GM12878 (cell line): ENCODE results near the gene SLC13A2. TPM values are rescaled to one million over a fixed set of nuclear protein-coding genes. Genes with fewer than 3 reads are reported as not detected.

Experiments
- ATAC-seq: fragments of 200-7000 bp; cut with Tn5 transposase; 3 replicates; pipeline ENCODE4 v1.9.1; 2020; ENCODE audit warnings: mild to moderate bottlenecking, moderate library complexity
- BruUV-seq: library from RNA; stranded (reverse); fragments of 400-500 nt; replicated peaks from 2 replicates; lab custom pipeline; 2021; lab: Mats Ljungman, UMichigan
- CTCF ChIA-PET: fragments of 300-600 bp; sonication (Branson Sonifier 250); formaldehyde crosslinking; extraction: SDS; loops from one replicate; lab custom pipeline; 2021; ENCODE audit warnings: inconsistent platforms; lab: Yijun Ruan, JAX
- POLR2A ChIA-PET: fragments of 350-600 bp; formaldehyde crosslinking; extraction: SDS; loops from one replicate; lab custom pipeline; 2021; ENCODE audit warnings: inconsistent platforms; lab: Charles Lee
- RAD21 ChIA-PET: fragments of 300-600 bp; sonication (Branson Sonifier 250); formaldehyde crosslinking; loops from one replicate; lab custom pipeline; 2023; ENCODE audit warnings: antibody characterized with exemption; ENCODE audit not compliant: unreplicated experiment; lab: Charles Lee
- SMC1A ChIA-PET: fragments of 300-600 bp; sonication (Branson Sonifier 250); formaldehyde crosslinking; loops from one replicate; lab custom pipeline; 2023; ENCODE audit not compliant: unreplicated experiment, uncharacterized antibody; lab: Charles Lee
- DNase-seq: peaks from one replicate; pipeline ENCODE4 v3.0.0-alpha.2; 2011; ENCODE audit warnings: low read depth, low spot score
- FAIRE-seq: peaks from 3 replicates; lab custom pipeline; 2011; peaks lifted over from hg19 to GRCh38; lab: Jason Lieb, UNC
- H2AFZ ChIP-seq: 2 replicates; pipeline ENCODE4 v1.6.0; 2011; ENCODE audit warnings: low read depth, low read length, control low read depth; ENCODE audit not compliant: control insufficient read depth
- H3K27ac ChIP-seq: 2 replicates; pipeline ENCODE4 v1.5.1; 2011; ENCODE audit warnings: control low read depth; ENCODE audit not compliant: control insufficient read depth, insufficient read depth
- H3K27me3 ChIP-seq, 2 experiments: replicated peaks in 1 of 2; 2 replicates each; pipeline versions ENCODE4 v1.6.0 to v1.6.1; 2011; ENCODE audit warnings: low read length in 1 of 2; ENCODE audit not compliant: control insufficient read depth in 2 of 2, insufficient read depth in 2 of 2
- H3K36me3 ChIP-seq, 2 experiments: 2 replicates each; pipeline ENCODE4 v1.5.1; 2011; ENCODE audit warnings: low read length in 1 of 2; ENCODE audit not compliant: control insufficient read depth in 2 of 2, insufficient read depth in 2 of 2
- H3K4me1 ChIP-seq: 2 replicates; pipeline ENCODE4 v1.6.1; 2011; ENCODE audit warnings: mild to moderate bottlenecking, low read length, moderate library complexity, mixed read lengths; ENCODE audit not compliant: control insufficient read depth, insufficient read depth
- H3K4me2 ChIP-seq: 2 replicates; pipeline ENCODE4 v1.6.0; 2011; ENCODE audit warnings: control low read depth; ENCODE audit not compliant: control insufficient read depth, insufficient read depth
- H3K4me3 ChIP-seq: fragments of 200-600 bp; sonication (generic); 2 replicates; pipeline ENCODE4 v1.5.1; 2016
- H3K79me2 ChIP-seq: 2 replicates; pipeline ENCODE4 v1.6.0; 2011; ENCODE audit warnings: low read length; ENCODE audit not compliant: control insufficient read depth, insufficient read depth
- H3K9ac ChIP-seq: 2 replicates; pipeline ENCODE4 v1.8.0; 2011; ENCODE audit warnings: low read length, control low read depth, mixed read lengths; ENCODE audit not compliant: control insufficient read depth, insufficient read depth
- H3K9me3 ChIP-seq: replicated peaks from 3 replicates; pipeline ENCODE4 v1.5.1; 2011; ENCODE audit warnings: mild to moderate bottlenecking, low read length; ENCODE audit not compliant: control insufficient read depth, insufficient read depth
- H4K20me1 ChIP-seq: 2 replicates; pipeline ENCODE4 v1.6.0; 2011; ENCODE audit not compliant: control insufficient read depth, insufficient read depth
- BHLHE40 ChIP-seq, 2 experiments: fragments of 450-650 bp in 1 of 2; IDR thresholded peaks; 2 replicates each; pipeline ENCODE4 v1.6.1; 2011 to 2017; ENCODE audit warnings: low read depth in 2 of 2, borderline replicate concordance in 1 of 2, improper control_type of control experiment in 1 of 2, low read length in 1 of 2, mild to moderate bottlenecking in 1 of 2
- BMI1 ChIP-seq: fragments of 450-650 bp; IDR thresholded peaks from 2 replicates; pipeline ENCODE4 v1.6.1; 2016; ENCODE audit warnings: mild to moderate bottlenecking, moderate library complexity, borderline replicate concordance
- BRCA1 ChIP-seq: IDR thresholded peaks from 2 replicates; pipeline ENCODE4 v1.6.1; 2011; ENCODE audit warnings: low read depth, low read length, improper control_type of control experiment
- CUX1 ChIP-seq: IDR thresholded peaks from 2 replicates; pipeline ENCODE4 v1.6.1; 2012; ENCODE audit warnings: improper control_type of control experiment, low read depth, low read length; ENCODE audit not compliant: insufficient replicate concordance
- E2F4 ChIP-seq: IDR thresholded peaks from 2 replicates; pipeline ENCODE4 v1.6.1; 2012; ENCODE audit warnings: low read depth, low read length, improper control_type of control experiment
- JUND ChIP-seq: IDR thresholded peaks from 2 replicates; pipeline ENCODE4 v1.6.1; 2012; ENCODE audit warnings: low read depth, mild to moderate bottlenecking, low read length, improper control_type of control experiment, moderate library complexity
- KAT2A ChIP-seq: conservative IDR thresholded peaks from 2 replicates; pipeline ENCODE4 v1.6.1; 2011; ENCODE audit warnings: low read depth, low read length; ENCODE audit not compliant: control insufficient read depth
- NR2C1 ChIP-seq: fragments of 450-650 bp; IDR thresholded peaks from 2 replicates; pipeline ENCODE4 v1.6.1; 2017; ENCODE audit warnings: antibody characterized with exemption, mild to moderate bottlenecking, moderate library complexity
- POLR2AphosphoS2 ChIP-seq: IDR thresholded peaks from 2 replicates; pipeline ENCODE4 v1.6.1; 2011; ENCODE audit warnings: low read depth, mild to moderate bottlenecking, low read length, improper control_type of control experiment, moderate library complexity
- RAD21 ChIP-seq: IDR thresholded peaks from 2 replicates; pipeline ENCODE4 v1.6.1; 2011; ENCODE audit warnings: mild to moderate bottlenecking, low read depth, low read length, moderate library complexity; ENCODE audit not compliant: insufficient read depth
- RAD51 ChIP-seq: fragments of 450-650 bp; IDR thresholded peaks from 2 replicates; pipeline ENCODE4 v1.6.1; 2016; ENCODE audit warnings: moderate library complexity, mild to moderate bottlenecking, inconsistent platforms
- SIN3A ChIP-seq: IDR thresholded peaks from 2 replicates; pipeline ENCODE4 v1.6.1; 2012; ENCODE audit warnings: low read depth, low read length, improper control_type of control experiment
- SPI1 ChIP-seq: IDR thresholded peaks from 2 replicates; pipeline ENCODE4 v1.6.1; 2011; ENCODE audit warnings: low read depth, mild to moderate bottlenecking, low read length, moderate library complexity, borderline replicate concordance; ENCODE audit not compliant: insufficient read depth
- SREBF1 ChIP-seq: IDR thresholded peaks from 2 replicates; pipeline ENCODE4 v1.6.1; 2012; ENCODE audit warnings: mild to moderate bottlenecking, low read length
- ZNF207 ChIP-seq: fragments of 450-650 bp; IDR thresholded peaks from 2 replicates; pipeline ENCODE4 v1.6.1; 2014; ENCODE audit warnings: antibody characterized with exemption, mild to moderate bottlenecking, borderline replicate concordance
- WGBS: methylation state at CpG from one replicate; pipeline ENCODE4 v1.1.6; 2016; ENCODE audit warnings: low lambda C conversion rate; ENCODE audit not compliant: insufficient replicate concordance, insufficient coverage; ENCODE audit errors: missing lambda C conversion rate; 5-methylcytosine and 5-hydroxymethylcytosine counted together
- in situ Hi-C: fragments of 300-500 bp; cut with MboI; formaldehyde crosslinking; loops from 9 replicates; pipeline ENCODE4 v1.14.3; 2018; ENCODE audit warnings: mixed read lengths
- intact Hi-C: fragments of 100-400 bp; cut with micrococcal nuclease; formaldehyde crosslinking; loops from one replicate; pipeline ENCODE4 v1.14.2; 2022; ENCODE audit not compliant: unreplicated experiment
- polyA plus RNA-seq, 11 experiments: library from polyadenylated mRNA; depleted of rRNA in 4 of 11; unstranded in 6 of 11; stranded (reverse) in 5 of 11; fragments of >200 nt; fragmentation: Nextera tagmentation in 4 of 11; fragmentation: Illumina TruSeq in 1 of 11; extraction: Ambion mirVana in 4 of 11; extraction: Trizol in 1 of 11; gene quantifications; 1 replicate in 1 of 11; 2 replicates in 10 of 11; pipeline versions ENCODE4 v1.2.1 to v1.2.3, GENCODE V29; 2011 to 2016; ENCODE audit warnings: inconsistent platforms in 2 of 11, missing spikeins in 2 of 11, low read depth in 1 of 11
- total RNA-seq, 4 experiments: library from RNA; depleted of rRNA in 3 of 4; stranded (reverse); fragments of >200 nt in 3 of 4; fragmentation: Illumina TruSeq in 1 of 4; extraction: Trizol in 1 of 4; gene quantifications; 2 replicates each; pipeline versions ENCODE4 v1.2.1 to v1.2.3, GENCODE V29; 2013 to 2021

Gene SLC13A2
- total and polyA plus RNA-seq, 10 of the 15 experiments (the other 5 are each of a cell fraction or from before 2014, with no cell fraction given): 0.03 to 0.13 (median 0.05) TPM; not detected in 6

- DNase-seq (no peak), FAIRE-seq (no peak), ATAC-seq (no peak)
- intact Hi-C loops (no loop called here), in situ Hi-C loops (no loop called here)
- H3K36me3 ChIP-seq: no peaks in the 10 kb centered on the region
- no peaks in the 10 kb centered on the region for H4K20me1 ChIP-seq
- no peak within 1 kb of the TSS for H3K27ac ChIP-seq
- POLR2A ChIA-PET: interaction anchor here (0.6 kb wide), 1 partner anchor 63 kb away, joined by 7 read pairs; no protein-coding TSS in a partner anchor
- no peak within 1 kb of the TSS for H3K9ac ChIP-seq
- no peak for TF ChIP-seq JUND
- TF ChIP-seq CUX1: no peak
- TF ChIP-seq ZNF207: no peak
- no peak for TF ChIP-seq SPI1
- no peak for TF ChIP-seq BHLHE40 (IDR thresholded peaks at IDR 0.05; ENCODE audit: borderline replicate concordance in 1 of 2, low read depth in 2 of 2, low read length in 1 of 2)
- TF ChIP-seq RAD21: no peak
- no peak for TF ChIP-seq RAD51
- TF ChIP-seq NR2C1: no peak
- no peak for TF ChIP-seq BRCA1
- TF ChIP-seq E2F4: no peak
- TF ChIP-seq BMI1: no peak
- no peak for TF ChIP-seq POLR2AphosphoS2
- TF ChIP-seq KAT2A: no peak
- no peak for TF ChIP-seq SIN3A
- no peak for TF ChIP-seq SREBF1
- peaks cover 6% of the 10 kb centered on the region for H3K79me2 ChIP-seq
- RAD21 ChIA-PET: no interaction called here
- CTCF ChIA-PET: no interaction called here
- peaks cover 28% of the 10 kb centered on the region for H3K4me1 ChIP-seq
- H2AFZ ChIP-seq: no peak within 1 kb of the TSS
- H3K4me3 ChIP-seq: no peak within 1 kb of the TSS
- WGBS: 61% methylated on average over 28 of the region's 28 CpGs
- no peaks in the 10 kb centered on the region for H3K9me3 ChIP-seq
- no peak within 1 kb of the TSS for H3K4me2 ChIP-seq
- no TSS peak for BruUV-seq
- H3K27me3 ChIP-seq: no peaks in the 10 kb centered on the region
- SMC1A ChIA-PET: interaction anchor here (1.2 to 2.0 kb wide), 2 partner anchors 11 to 21 kb away, joined by 3 to 5 read pairs; no protein-coding TSS in a partner anchor
These were observed 32.7 kb downstream of the SLC13A2 start, which contains the start of gene FOXN1 for GRCh38 chr17:28505986-28506665. FOXN1 (plus strand) TSS chr17:28506348; CDS start chr17:28523970, 17,622 bp downstream.
